Glutamatergic neuron (in vitro differentiated cells): ENCODE results near the gene WFDC1. TPM values are rescaled to one million over a fixed set of nuclear protein-coding genes. Genes with fewer than 3 reads are reported as not detected.

Experiments
- DNase-seq: peaks from one replicate; pipeline ENCODE4 v3.0.0; 2022
- H3K27ac Mint-ChIP-seq: one replicate; pipeline ENCODE4 v1.8.0; 2020; ENCODE audit warnings: mild to moderate bottlenecking, mixed read lengths, inconsistent platforms; ENCODE audit not compliant: unreplicated experiment
- H3K27me3 Mint-ChIP-seq: one replicate; pipeline ENCODE4 v1.8.0; 2020; ENCODE audit warnings: mild to moderate bottlenecking, moderate library complexity, mixed read lengths, inconsistent platforms; ENCODE audit not compliant: unreplicated experiment
- H3K36me3 Mint-ChIP-seq: one replicate; pipeline ENCODE4 v1.8.0; 2020; ENCODE audit warnings: mild to moderate bottlenecking, mixed read lengths, inconsistent platforms; ENCODE audit not compliant: unreplicated experiment
- H3K4me1 Mint-ChIP-seq: one replicate; pipeline ENCODE4 v1.8.0; 2020; ENCODE audit warnings: mild to moderate bottlenecking, low read depth, mixed read lengths, inconsistent platforms; ENCODE audit not compliant: unreplicated experiment
- H3K4me3 Mint-ChIP-seq: one replicate; pipeline ENCODE4 v1.8.0; 2020; ENCODE audit warnings: mild to moderate bottlenecking, mixed read lengths, inconsistent platforms; ENCODE audit not compliant: unreplicated experiment
- H3K9me3 Mint-ChIP-seq: one replicate; pipeline ENCODE4 v1.8.0; 2020; ENCODE audit warnings: mild to moderate bottlenecking, moderate library complexity, mixed read lengths, inconsistent platforms; ENCODE audit not compliant: unreplicated experiment
- total RNA-seq: library from RNA; stranded (reverse); fragmentation: NEBNext Ultra II Directional; extraction: Animal tissue kit (Norgen Biotek cat#: 25700); gene quantifications from one replicate; pipeline ENCODE4 v1.2.1, GENCODE V29; 2021; ENCODE audit not compliant: unreplicated experiment
- TF ChIP-seq, protein P1 (sequence below): fragments of 200-600 bp; sonication (generic); IDR thresholded peaks from one replicate; pipeline ENCODE4 v1.5.0; 2021; ENCODE audit not compliant: partially characterized antibody, unreplicated experiment

Gene WFDC1
- total RNA-seq, 1 donor from 2014 or later, result 0.93 TPM

DNA sequence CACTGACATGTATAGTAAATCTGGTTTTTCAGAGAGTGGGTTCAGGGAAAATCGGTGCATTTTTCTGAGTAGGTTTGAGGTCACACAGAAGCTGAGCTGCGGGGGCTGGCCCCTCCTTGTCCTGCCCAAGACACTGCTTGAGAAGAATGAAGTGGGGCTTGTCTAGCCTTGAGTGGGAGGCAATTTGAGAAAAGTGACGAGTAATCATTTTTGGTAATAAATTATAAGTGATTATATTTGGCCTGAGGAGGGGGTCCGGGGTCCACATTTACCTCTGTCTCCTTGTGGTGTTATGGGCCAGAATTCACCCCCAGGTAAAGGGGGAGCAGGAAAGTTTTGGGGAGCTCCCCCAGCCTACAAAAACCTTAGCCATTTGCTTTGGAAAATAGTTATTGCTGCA lies 28.1 kb downstream of the WFDC1 start:
- Mint-ChIP-seq H3K4me3 (no peak overlapping the region), H3K36me3 (no peaks in the 10 kb centered on the region), H3K9me3 (no peaks in the 10 kb centered on the region), H3K4me1 (no peaks in the 10 kb centered on the region), H3K27ac (no peak overlapping the region), H3K27me3 (peaks cover 3% of the 10 kb centered on the region)
- DNase-seq, result no peak
- TF ChIP-seq, protein P1, sequence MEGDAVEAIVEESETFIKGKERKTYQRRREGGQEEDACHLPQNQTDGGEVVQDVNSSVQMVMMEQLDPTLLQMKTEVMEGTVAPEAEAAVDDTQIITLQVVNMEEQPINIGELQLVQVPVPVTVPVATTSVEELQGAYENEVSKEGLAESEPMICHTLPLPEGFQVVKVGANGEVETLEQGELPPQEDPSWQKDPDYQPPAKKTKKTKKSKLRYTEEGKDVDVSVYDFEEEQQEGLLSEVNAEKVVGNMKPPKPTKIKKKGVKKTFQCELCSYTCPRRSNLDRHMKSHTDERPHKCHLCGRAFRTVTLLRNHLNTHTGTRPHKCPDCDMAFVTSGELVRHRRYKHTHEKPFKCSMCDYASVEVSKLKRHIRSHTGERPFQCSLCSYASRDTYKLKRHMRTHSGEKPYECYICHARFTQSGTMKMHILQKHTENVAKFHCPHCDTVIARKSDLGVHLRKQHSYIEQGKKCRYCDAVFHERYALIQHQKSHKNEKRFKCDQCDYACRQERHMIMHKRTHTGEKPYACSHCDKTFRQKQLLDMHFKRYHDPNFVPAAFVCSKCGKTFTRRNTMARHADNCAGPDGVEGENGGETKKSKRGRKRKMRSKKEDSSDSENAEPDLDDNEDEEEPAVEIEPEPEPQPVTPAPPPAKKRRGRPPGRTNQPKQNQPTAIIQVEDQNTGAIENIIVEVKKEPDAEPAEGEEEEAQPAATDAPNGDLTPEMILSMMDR, result no peak

DNA sequence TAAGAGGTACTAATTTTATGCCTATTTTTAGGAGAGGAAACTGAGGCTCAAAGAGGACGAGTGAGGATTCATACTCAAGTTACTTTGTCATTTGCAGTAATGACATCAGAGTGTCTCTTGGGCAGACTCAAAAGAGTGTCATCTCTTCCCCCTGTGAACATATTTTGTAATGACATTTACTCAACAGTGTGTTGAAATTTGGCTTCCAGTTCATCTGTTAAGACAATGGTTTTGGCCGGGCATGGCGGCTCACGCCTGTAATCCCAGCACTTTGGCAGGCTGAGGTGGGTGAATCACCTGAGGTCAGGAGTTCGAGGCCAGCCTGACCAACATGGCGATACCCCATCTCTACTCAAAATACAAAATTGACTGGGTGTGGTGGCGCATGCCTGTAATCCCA lies 28.9 kb downstream of the WFDC1 start:
- no peaks in the 10 kb centered on the region for H3K36me3 Mint-ChIP-seq
- H3K4me1 Mint-ChIP-seq, result no peaks in the 10 kb centered on the region
- peaks cover 3% of the 10 kb centered on the region for H3K27me3 Mint-ChIP-seq
- TF ChIP-seq, protein P1, result no peak
- no peak overlapping the region for H3K4me3 Mint-ChIP-seq
- no peak overlapping the region for H3K27ac Mint-ChIP-seq
- H3K9me3 Mint-ChIP-seq, result no peaks in the 10 kb centered on the region
- no peak for DNase-seq

DNA sequence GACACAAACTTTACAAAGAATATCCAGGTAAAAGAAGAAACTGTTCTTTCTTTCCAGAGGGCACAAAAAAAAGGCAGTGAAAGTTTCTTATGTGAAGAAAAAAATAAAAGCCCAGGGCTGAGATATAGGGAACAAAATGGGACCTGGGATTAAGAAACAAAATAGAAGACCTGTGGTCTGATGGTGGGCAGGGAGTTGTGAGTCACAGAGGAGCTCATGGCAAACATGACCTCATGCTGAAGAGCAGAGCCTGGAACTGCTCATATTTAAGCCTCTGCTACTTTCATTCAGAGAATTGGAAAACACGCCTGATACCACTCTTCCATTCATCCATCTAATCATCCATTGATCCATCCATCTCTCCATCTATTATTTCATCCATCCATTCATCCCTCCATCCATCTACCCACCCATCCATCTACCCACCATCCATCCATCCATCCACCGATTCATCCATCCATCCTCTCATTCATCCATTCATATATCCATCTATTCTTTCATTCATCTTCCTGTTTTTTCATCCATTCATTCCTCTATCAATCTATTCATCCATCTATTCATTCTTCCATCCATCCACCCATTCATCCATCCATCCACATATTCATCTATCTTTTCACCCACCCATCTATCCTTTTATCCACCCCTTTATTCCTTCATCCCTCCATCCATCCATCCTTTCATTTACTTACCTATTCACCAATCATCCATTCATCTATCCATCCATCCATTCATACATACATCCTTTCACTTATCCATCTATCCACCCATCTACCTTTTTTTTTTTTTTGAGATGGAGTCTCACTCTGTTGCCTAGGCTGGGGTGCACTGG lies 30.0 kb downstream of the WFDC1 start:
- Mint-ChIP-seq H3K36me3 (no peaks in the 10 kb centered on the region), H3K27ac (no peak overlapping the region), H3K9me3 (no peaks in the 10 kb centered on the region), H3K4me1 (peaks cover 2% of the 10 kb centered on the region), H3K4me3 (no peak overlapping the region), H3K27me3 (peaks cover 4% of the 10 kb centered on the region)
- no peak for DNase-seq
- TF ChIP-seq, protein P1, result no peak

DNA sequence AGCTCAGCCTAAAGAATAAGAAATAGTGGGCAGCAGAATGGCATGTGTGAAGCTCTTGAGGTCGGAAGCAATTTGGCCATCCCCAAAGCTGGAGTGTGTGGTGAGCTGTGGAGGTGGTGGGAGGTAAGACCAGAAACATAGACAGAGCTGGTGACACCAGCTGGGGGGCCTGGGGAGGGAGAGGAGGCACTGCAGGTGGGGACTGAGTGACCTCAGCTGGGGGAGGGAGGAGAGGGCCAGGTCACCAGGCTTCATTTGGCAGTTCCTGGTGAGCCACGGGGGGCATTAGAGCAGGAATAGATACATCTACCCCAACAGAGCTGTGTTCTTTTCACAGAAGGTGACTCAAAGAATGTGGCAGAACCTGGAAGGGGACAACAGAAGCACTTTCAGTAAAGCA lies 31.9 kb downstream of the WFDC1 start:
- H3K27me3 Mint-ChIP-seq, result peaks cover 7% of the 10 kb centered on the region
- no peaks in the 10 kb centered on the region for H3K9me3 Mint-ChIP-seq
- H3K4me1 Mint-ChIP-seq, result peaks cover 4% of the 10 kb centered on the region
- no peak overlapping the region for H3K4me3 Mint-ChIP-seq
- DNase-seq, result no peak
- H3K36me3 Mint-ChIP-seq, result no peaks in the 10 kb centered on the region
- H3K27ac Mint-ChIP-seq, result no peak overlapping the region
- TF ChIP-seq, protein P1, result no peak

DNA sequence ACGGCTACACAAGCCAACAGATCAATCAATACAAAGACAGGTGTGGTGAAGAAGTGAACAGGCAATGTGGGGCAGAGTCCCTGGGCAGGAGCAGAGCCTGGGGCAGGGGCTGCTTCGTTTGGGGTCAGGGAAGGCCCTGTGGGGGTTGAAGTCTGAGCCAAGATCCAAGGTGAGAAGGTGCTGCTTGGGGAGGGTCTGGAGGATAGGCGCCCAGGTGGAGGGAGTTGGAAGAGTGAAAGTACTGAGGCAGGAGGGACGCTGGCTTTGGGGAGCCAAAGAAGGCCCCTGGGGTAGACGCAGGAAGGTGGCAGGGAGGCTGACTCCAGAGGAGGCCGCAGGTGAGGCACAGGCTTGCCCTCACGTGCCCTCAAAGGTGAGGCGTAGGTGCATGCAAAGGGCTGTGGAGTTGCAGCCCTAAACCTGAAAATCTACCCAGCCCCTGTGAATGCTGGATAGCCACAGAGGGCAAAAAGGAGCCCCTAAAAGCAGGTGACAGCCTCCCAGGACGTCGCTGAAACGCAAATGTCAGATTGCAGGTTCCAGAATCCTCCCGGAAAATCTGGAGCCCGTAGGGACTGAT lies 33.3 kb downstream of the WFDC1 start:
- Mint-ChIP-seq H3K4me1 (peaks cover 4% of the 10 kb centered on the region), H3K27ac (no peak overlapping the region), H3K27me3 (peaks cover 6% of the 10 kb centered on the region), H3K36me3 (no peaks in the 10 kb centered on the region), H3K4me3 (no peak overlapping the region), H3K9me3 (peaks cover 2% of the 10 kb centered on the region)
- no peak for DNase-seq
- TF ChIP-seq, protein P1, result no peak
